ENCODE results near the gene GPR78.

DNA sequence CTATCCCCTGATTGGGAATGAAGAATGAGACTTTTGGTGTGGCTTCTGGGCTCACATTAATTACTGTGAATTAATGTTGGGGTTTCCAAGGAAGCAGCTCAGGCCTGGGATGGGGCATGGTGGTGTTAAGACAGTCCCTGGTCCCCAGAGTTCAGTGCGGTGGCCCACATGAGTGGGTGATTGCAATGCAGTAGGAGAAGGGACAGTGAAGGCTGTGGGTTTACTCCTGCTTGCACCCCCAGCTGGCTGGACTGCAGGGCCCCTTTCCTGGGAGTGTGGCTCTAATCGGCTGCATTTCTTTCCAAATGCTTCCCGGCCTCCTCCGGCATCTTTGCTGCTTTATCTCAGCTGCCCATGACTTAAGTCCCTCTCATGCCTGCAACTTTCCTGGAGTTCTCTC is 28.2 kb upstream of the GPR78 start:
- TF ChIP-seq, protein P1, sequence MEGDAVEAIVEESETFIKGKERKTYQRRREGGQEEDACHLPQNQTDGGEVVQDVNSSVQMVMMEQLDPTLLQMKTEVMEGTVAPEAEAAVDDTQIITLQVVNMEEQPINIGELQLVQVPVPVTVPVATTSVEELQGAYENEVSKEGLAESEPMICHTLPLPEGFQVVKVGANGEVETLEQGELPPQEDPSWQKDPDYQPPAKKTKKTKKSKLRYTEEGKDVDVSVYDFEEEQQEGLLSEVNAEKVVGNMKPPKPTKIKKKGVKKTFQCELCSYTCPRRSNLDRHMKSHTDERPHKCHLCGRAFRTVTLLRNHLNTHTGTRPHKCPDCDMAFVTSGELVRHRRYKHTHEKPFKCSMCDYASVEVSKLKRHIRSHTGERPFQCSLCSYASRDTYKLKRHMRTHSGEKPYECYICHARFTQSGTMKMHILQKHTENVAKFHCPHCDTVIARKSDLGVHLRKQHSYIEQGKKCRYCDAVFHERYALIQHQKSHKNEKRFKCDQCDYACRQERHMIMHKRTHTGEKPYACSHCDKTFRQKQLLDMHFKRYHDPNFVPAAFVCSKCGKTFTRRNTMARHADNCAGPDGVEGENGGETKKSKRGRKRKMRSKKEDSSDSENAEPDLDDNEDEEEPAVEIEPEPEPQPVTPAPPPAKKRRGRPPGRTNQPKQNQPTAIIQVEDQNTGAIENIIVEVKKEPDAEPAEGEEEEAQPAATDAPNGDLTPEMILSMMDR (IDR thresholded peaks at IDR 0.05; ENCODE audit: control extremely low read depth in 1 of 3, insufficient read depth in 1 of 3, low read depth in 1 of 3, low read length in 3 of 3), result no peak
- TF ChIP-seq POLR2AphosphoS5 (IDR thresholded peaks at IDR 0.05; ENCODE audit: low read depth, low read length) (no peak), GTF2F1 (IDR thresholded peaks at IDR 0.05; ENCODE audit: borderline replicate concordance, low read depth, low read length) (no peak), CEBPB (IDR thresholded peaks at IDR 0.05; ENCODE audit: low read depth, low read length) (no peak), RAD21 (IDR thresholded peaks at IDR 0.05 in 1 of 2, conservative IDR thresholded peaks at IDR 0.05 in 1 of 2; ENCODE audit: low read depth in 2 of 2, low read length in 2 of 2) (no peak), MAFK (IDR thresholded peaks at IDR 0.05; ENCODE audit: low read depth, low read length) (no peak), TEAD4 (IDR thresholded peaks at IDR 0.05; ENCODE audit: low read depth, low read length) (no peak)

Data from H1 (cell line).